ELR (cell line): ENCODE data around the gene NCOA5.
A peak's percentile ranks its signal among the peaks of the same experiment; 100 is the strongest.
"Not testable (repeated sequence)": the region's sequence is repeated elsewhere in the genome, so short reads cannot be mapped to it uniquely, and the experiment has no call there.

Source experiments
- DNase-seq: peaks from one replicate; pipeline ENCODE4 v3.0.0-alpha.2; 2015; ENCODE audit warnings: low read depth

The NCOA5 gene

GRCh38 chr20:46091622-46092535 is 2.1 kb upstream of the NCOA5 start:
- not testable (repeated sequence) for DNase-seq

DNA sequence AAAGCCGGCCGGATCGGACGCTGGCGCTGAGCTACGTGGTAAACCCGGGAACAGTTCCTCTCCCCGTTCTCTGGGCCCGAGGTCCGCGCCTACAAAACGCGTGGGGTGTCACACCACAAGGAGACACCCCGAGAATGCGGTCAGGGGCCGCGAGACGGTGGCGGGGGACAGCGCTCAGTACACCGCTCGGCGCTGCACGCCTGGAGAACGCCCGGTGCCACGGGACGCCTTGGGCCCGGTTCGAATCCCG is 670 bp downstream of the NCOA5 start:
- DNase-seq: peak; percentile 67

DNA sequence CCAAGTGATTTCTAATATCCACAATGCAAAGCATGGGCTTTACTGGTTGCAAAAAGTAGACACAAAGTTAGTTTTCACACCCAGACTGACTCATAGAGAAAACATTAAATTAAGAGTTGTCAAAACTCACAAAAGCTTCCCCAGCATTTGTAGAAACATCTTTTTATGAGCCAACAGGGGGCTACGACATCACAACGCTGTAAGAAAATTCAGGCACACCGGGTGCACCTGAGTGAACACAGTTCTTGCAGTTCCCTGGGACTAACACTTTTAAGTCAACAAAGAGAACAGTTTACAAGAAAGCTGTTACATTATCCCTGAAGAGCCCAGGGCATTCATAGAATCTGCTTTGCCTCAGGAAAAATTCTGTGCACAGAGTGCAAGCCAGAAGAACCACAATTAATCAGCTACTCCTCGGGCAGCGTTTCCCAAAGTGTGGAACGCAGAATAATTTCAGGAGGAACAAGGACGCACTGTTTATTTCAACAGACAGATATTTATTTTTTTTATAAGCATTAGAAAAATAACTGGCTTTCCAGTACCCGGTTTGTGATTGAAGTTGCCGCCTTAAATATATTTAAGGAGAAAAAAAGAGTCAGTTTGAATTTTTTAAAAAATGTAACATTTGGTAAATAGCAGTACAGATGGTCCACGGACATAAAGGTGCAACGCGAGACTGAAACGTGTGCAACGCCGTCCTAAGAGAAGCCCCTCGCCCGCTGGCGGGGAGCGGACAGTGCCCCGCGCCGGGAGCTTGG is 1.2 kb downstream of the NCOA5 start:
- DNase-seq: peak; percentile 49

DNA sequence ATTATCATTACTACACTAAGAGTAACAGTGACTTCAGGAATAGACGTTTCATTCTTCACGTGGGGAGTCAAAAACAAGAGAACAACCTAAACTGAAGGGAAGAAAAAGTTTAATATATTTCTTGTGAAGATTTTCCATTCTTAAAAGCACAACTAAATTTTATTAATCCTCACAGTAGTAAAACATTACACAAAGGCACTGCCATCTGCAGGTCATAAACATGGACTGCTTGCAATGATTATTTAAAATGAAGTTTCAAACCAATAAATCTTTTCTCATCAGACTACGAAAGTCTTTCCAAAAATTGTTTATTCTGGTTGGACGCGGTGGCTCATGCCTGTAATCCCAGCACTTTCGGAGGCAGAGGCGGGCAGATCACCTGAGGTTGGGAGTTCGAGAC is 2.6 kb downstream of the NCOA5 start:
- peak; percentile 48 for DNase-seq

DNA sequence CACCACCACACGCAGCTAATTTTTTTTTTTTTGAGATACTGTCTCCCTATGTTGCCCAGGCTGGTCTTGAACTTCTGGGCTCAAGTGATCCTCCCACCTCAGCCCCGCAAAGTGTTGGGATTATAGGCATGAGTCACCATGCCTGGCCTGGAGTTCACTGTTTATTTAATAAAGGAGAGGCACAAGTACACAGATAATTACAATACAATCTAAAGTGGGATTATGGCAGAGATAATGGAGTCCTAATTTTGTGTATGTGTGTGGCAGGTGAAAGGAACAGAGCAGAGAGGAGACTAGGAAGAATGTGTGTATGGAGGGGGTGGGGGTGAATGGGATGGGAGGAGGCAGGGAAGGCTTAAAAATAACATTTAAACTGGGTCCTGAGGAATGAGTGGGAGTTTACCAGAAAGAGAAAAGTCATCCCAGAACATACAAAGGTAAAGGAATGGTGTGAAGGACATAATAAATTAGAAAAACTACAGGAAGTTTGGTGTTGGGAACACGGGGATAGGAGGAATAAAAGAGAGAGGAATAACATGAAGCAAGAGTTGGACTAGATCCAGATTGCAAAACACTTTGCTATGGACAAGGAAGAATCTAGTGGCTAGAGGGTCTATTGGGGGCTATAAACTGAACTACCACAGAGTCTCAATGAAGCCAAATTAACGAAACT is 4.4 kb downstream of the NCOA5 start:
- peak; percentile 61 for DNase-seq

DNA sequence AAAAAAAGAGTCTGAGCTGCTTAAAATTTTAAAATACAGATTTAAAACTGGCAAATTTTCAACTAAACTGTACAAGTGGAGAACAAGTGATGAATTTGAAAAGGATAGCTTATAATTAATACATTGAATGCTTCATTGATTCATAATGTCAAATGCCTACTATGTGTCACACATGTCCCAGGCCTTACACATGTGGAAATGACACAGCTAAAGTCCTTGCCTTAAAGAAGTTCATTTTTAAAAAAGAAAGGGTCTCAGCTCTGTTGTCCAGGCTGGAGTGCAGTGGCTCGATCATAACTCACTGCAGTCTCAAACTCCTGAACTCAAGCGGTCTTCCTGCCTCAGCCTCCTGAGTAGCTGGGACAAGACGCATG is 5.0 kb downstream of the NCOA5 start:
- DNase-seq: no peak

DNA sequence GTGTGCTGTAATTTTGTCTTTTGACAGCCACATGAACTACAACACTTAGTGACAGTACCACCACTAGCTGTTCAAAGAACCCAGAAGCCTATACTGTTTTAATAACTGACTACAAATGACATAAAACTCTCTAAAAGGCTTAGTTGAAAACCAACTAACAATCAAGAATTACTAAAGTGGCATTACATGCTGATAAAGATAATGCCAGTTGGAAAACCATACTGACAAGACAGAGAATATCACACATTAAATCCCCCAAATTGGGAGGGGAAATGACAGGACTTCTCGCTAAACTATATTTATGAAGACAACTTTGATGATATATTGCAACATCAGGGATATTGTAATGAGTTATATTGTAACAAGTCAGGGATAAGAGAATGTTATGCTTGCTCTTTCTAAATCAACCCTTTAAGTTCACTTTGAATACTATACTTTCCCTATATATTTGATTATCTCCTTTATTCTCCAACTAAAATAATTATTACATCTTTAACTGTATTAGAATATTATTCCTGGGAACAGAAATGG is 6.2 kb downstream of the NCOA5 start:
- no peak for DNase-seq

DNA sequence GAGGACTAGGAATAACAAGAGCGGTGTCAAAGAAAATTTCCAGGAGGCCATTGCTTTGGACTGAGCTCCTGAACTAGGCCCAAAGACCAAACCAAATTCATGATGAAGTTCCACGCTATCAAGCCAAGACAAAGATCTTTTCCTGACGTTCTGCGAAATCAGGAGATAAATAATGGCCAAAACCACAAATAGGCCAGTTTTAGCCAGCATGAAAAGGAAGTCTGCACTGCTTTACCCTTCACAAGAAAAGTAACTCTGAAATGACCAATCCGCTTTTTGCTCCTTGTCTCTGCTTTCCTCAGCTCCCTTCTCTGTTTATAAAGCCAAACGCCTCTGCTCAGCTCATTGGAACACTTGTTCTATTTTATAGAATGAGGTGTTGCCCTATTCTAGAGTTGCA is 6.7 kb downstream of the NCOA5 start:
- DNase-seq: no peak

DNA sequence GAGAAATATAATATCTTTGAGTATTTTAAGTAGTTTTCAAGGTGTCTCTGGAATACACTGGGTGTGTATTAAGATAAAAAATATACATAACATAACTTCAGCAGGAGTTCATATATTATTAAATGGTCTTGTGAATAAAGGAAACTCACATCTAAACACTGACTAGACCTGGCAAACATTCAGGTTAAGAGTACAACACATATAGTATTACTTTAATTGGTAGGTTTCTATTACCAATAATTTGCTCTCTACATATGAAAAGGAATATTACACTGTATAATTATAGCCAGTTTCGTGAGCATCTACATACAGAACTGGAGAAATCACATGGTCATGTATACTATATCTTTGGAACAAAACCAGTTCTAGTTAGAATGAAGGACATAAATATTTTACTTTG is 8.7 kb downstream of the NCOA5 start:
- DNase-seq: no peak

DNA sequence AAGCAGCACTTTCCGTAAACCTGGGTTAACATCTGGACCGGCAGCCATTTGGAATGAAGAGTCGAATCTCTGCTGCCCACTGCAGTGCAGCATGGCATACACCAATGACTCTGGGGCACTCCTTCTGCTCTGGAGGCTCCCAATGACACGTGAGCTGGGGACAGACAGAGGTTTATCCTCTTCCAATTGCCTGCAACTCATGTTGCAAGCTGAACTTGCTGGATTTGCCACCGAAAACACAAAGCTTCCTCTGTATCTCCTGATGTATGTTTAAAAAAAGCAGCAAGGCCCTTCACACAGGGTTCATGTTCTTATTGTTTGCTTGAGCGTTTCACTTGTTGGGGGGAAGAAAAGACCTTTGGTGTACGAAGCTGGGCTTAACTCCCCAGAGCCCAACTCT is 10.8 kb downstream of the NCOA5 start:
- no peak for DNase-seq

- no peak for DNase-seq
These were observed 12.0 kb downstream of the NCOA5 start for GRCh38 chr20:46077642-46078305.

- no peak for DNase-seq
These were observed 13.0 kb downstream of the NCOA5 start for GRCh38 chr20:46076806-46077205.

DNA sequence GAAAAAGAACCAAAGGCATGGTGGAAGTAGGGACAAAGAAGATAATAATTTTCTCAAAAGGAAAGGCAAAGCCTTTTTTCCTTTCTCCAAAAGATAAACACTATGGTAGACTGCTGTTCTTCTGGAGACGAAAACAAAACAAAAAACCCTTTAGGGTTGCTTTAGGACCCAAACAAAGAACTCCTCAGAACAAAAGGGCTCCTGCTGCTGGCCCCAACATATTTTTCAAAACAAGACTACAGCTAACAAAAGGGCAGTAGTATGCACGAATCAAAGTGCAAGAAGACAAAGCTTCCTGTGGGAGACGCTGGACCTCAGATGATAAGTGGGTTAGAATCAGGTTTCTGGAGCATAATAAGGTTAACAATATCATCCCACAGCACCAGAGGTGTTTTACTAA is 15.8 kb downstream of the NCOA5 start:
- no peak for DNase-seq

DNA sequence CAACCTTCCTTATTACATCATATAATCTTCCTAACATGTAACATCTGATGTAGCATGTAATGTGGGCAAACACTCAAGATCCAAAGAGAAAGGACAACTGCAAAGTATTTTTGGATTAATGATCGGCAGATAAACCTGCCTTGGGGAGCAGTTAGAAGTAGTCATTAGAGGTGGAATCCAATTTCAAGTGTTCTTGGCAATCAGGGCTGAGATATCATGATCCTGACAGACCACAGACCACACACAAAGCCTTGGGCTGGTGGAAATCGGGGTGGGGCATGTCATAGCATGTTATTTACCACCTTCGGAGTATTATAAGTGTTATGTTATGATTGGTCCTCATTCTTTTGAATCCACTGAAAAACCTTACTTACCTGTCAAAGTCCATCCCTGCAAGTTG is 16.3 kb downstream of the NCOA5 start:
- DNase-seq: no peak

GRCh38 chr20:46073024-46073423 is 16.7 kb downstream of the NCOA5 start:
- no peak for DNase-seq

- DNase-seq: peak; percentile 14
These were observed 18.2 kb downstream of the NCOA5 start for GRCh38 chr20:46071573-46071972.

DNA sequence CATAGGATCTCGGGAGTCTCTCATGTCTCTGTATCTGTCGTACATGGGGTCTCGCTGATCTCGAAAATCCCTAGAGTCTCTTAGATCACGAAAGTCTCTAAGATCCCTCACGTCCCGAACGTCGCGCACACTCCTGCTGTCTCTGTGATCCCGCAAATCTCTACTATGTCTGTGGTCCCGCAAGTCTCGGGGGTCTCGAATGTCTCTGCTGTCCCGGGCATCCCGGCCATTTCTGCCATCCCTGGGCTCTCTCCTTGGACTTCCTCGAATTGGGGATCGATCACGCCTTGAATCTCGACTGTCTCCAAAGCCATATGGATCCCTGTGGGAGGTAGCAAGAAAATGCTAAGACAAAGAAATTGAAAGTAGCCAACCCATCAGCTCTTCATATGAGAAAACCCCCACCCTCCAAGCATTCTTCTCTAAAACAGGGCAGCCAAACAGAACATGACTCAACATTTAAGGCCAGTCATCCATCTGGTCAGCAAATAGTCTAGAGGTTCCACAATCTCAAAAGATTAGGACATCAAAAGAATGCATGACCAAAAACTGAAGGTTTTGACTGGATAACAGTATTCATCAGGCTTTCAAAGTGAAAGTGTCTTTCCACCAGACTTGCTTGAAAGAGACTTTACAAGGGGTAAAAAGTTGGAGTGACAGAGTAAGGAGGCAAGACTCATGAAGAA is 19.4 kb downstream of the NCOA5 start:
- DNase-seq: peak; percentile 65

DNA sequence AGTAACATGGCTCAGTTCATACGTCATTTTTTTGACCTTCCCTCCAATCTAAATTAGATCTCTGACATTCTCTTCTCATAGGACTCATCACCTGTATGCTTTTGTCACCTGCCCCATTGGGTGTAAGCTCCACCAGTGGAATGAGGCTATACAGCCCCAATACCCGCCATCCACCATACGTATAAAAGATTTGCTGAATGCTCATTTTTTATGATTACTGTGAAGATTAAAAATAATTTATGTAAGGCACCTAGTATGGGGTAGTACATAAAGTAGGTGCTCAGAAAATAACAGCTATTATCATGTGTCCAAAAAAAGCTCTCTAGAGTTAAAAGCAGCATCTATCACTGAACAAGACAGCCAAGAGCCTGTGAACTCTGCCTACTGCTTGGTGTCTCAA is 24.1 kb downstream of the NCOA5 start:
- no peak for DNase-seq

- no peak for DNase-seq
These were observed 24.8 kb downstream of the NCOA5 start for GRCh38 chr20:46065006-46065405.

GRCh38 chr20:46063652-46064054 is 26.1 kb downstream of the NCOA5 start:
- no peak for DNase-seq

DNA sequence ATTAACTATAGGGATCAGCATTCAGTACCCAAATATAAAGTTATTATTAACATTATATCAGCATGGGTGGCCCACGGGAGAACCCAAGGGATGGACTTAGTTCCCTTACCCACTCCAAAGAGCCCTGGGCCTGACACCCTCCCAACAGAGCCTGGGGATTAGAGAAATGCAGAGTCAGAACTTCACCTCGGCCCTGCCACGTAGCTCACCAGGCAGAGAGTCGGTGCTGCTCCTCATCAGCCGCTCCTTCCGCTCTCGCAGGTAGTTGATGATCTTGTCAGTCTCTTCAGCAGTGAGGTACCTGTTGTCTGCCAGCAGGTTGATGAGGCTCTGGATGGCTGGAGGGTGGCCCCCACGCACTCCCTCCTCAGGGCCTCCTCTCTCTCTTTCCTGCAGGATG is 26.6 kb downstream of the NCOA5 start:
- DNase-seq: no peak

GRCh38 chr20:46062621-46063020 is 27.1 kb downstream of the NCOA5 start:
- no peak for DNase-seq
